Liver (tissue), 9 donors: ENCODE measurements around the gene ANKDD1A. TPM values are rescaled to one million over a fixed set of nuclear protein-coding genes. Genes with fewer than 3 reads are reported as not detected.

ENCODE experiments used
- DNase-seq: peaks from one replicate; pipeline ENCODE4 v3.0.0-alpha.2; 2017; ENCODE audit warnings: low spot score
- H3K27ac ChIP-seq, 2 donors: one replicate each; pipeline ENCODE4 v1.7.0; 2013; ENCODE audit warnings: inconsistent platforms in 2 of 2, low read length in 2 of 2, control low read depth in 1 of 2, low read depth in 1 of 2, mild to moderate bottlenecking in 1 of 2
- H3K27me3 ChIP-seq, 4 donors: one replicate each; pipeline versions ENCODE4 v1.6.1 to v1.7.0; 2013; ENCODE audit warnings: low read length in 3 of 4, inconsistent platforms in 1 of 4, mild to moderate bottlenecking in 1 of 4, moderate library complexity in 1 of 4; ENCODE audit not compliant: control insufficient read depth in 4 of 4, insufficient read depth in 4 of 4
- H3K36me3 ChIP-seq, 4 donors: one replicate each; pipeline versions ENCODE4 v1.6.1 to v1.7.0; 2013; ENCODE audit warnings: low read length in 3 of 4, mild to moderate bottlenecking in 3 of 4, low read depth in 1 of 4, moderate library complexity in 1 of 4; ENCODE audit not compliant: control insufficient read depth in 4 of 4, insufficient read depth in 3 of 4
- H3K4me1 ChIP-seq, 4 donors: one replicate each; pipeline versions ENCODE4 v1.6.1 to v1.7.0; 2013; ENCODE audit warnings: low read length in 3 of 4, mild to moderate bottlenecking in 3 of 4, moderate library complexity in 1 of 4; ENCODE audit not compliant: control insufficient read depth in 4 of 4, insufficient read depth in 4 of 4
- H3K4me3 ChIP-seq, 3 donors: one replicate each; pipeline versions ENCODE4 v1.6.1 to v1.7.0; 2013; ENCODE audit warnings: low read length in 3 of 3, control low read depth in 1 of 3, low read depth in 1 of 3, mild to moderate bottlenecking in 1 of 3
- H3K9ac ChIP-seq, 2 donors: one replicate each; pipeline ENCODE4 v1.7.0; 2013; ENCODE audit warnings: low read length in 2 of 2, mild to moderate bottlenecking in 2 of 2, moderate library complexity in 2 of 2, control low read depth in 1 of 2, low read depth in 1 of 2
- H3K9me3 ChIP-seq, 4 donors: one replicate each; pipeline versions ENCODE4 v1.6.1 to v1.7.0; 2013; ENCODE audit warnings: low read length in 3 of 4; ENCODE audit not compliant: control insufficient read depth in 4 of 4
- CTCF ChIP-seq: fragments of 150-350 bp; IDR thresholded peaks from 2 replicates; pipeline ENCODE4 v1.5.1; 2017; ENCODE audit warnings: improper control_type of control experiment, low read depth, low read length; ENCODE audit not compliant: missing input control
- FOXA1 ChIP-seq: IDR thresholded peaks from 2 replicates; pipeline ENCODE4 v1.6.1; 2016; ENCODE audit warnings: antibody characterized with exemption
- FOXA2 ChIP-seq: IDR thresholded peaks from 2 replicates; pipeline ENCODE4 v1.6.1; 2016; ENCODE audit warnings: antibody characterized with exemption
- GABPA ChIP-seq, 2 donors: IDR thresholded peaks in 1 of 2; conservative IDR thresholded peaks in 1 of 2; 2 replicates each; pipeline ENCODE4 v1.6.1; 2016; ENCODE audit warnings: antibody characterized with exemption in 2 of 2, mild to moderate bottlenecking in 1 of 2, moderate library complexity in 1 of 2
- JUND ChIP-seq, 2 donors: IDR thresholded peaks; 2 replicates each; pipeline ENCODE4 v1.6.1; 2016; ENCODE audit warnings: antibody characterized with exemption in 2 of 2
- MAX ChIP-seq: IDR thresholded peaks from 2 replicates; pipeline ENCODE4 v1.6.1; 2016; ENCODE audit warnings: antibody characterized with exemption
- NR2F2 ChIP-seq: IDR thresholded peaks from 2 replicates; pipeline ENCODE4 v1.6.1; 2016; ENCODE audit warnings: antibody characterized with exemption
- SP1 ChIP-seq: IDR thresholded peaks from 2 replicates; pipeline ENCODE4 v1.6.1; 2018; ENCODE audit warnings: antibody characterized with exemption, mild to moderate bottlenecking
- TAF1 ChIP-seq: conservative IDR thresholded peaks from 2 replicates; pipeline ENCODE4 v1.6.1; 2016; ENCODE audit warnings: antibody characterized with exemption, mild to moderate bottlenecking
- YY1 ChIP-seq: IDR thresholded peaks from 2 replicates; pipeline ENCODE4 v1.6.1; 2016; ENCODE audit warnings: antibody characterized with exemption, mild to moderate bottlenecking
- ZBTB33 ChIP-seq: IDR thresholded peaks from 2 replicates; pipeline ENCODE4 v1.6.1; 2016; ENCODE audit warnings: antibody characterized with exemption
- WGBS: extraction: QIAGEN DNeasy Blood & Tissue Kit; methylation state at CpG from one replicate; pipeline ENCODE4 v1.1.7; 2013; 5-methylcytosine and 5-hydroxymethylcytosine counted together
- polyA plus RNA-seq, 2 donors: library from polyadenylated mRNA; stranded (reverse) in 1 of 2; unstranded in 1 of 2; fragments of 200-250 nt in 1 of 2; fragments of >200 nt in 1 of 2; fragmentation: Nextera tagmentation in 1 of 2; extraction: Ambion mirVana in 1 of 2; gene quantifications; one replicate each; pipeline versions ENCODE4 v1.2.1 to v1.2.3, GENCODE V29; 2013 to 2015
- total RNA-seq, 2 donors: library from RNA; depleted of rRNA; stranded (reverse); fragments of >200 nt; gene quantifications; one replicate each; pipeline ENCODE4 v1.2.3, GENCODE V29; 2014
- donor health status: healthy.
- donor health status: healthy.
- donor health status: healthy.
- donor health status: healthy.
- donor health status: healthy.

Gene ANKDD1A
- total and polyA plus RNA-seq, 4 donors = 0.32 to 1.0 (median 0.59) TPM

- Histone ChIP-seq H3K9ac (no peak overlapping the region), H3K27ac (no peak overlapping the region), H3K4me1 (no peaks in the 10 kb centered on the region), H3K9me3 (no peaks in the 10 kb centered on the region), H3K36me3 (no peaks in the 10 kb centered on the region), H3K27me3 (no peaks in the 10 kb centered on the region), H3K4me3 (no peak overlapping the region)
- WGBS = 73% methylated on average over 9 of the region's 9 CpGs
- TF ChIP-seq ZBTB33 (no peak), MAX (no peak), FOXA2 (no peak), YY1 (no peak), GABPA (IDR thresholded peaks at IDR 0.05 in 1 of 2, conservative IDR thresholded peaks at IDR 0.05 in 1 of 2) (no peak), CTCF (no peak), SP1 (no peak), FOXA1 (no peak)
- DNase-seq = no peak
Measured at GRCh38 chr15:64948916-64949315, 37.2 kb downstream of the ANKDD1A start.

GRCh38 chr15:64949383-64950186, 37.9 kb downstream of the ANKDD1A start:
- H3K27ac ChIP-seq = no peak overlapping the region
- no peaks in the 10 kb centered on the region for H3K36me3 ChIP-seq
- no peak overlapping the region for H3K4me3 ChIP-seq
- H3K9ac ChIP-seq = no peak overlapping the region
- no peaks in the 10 kb centered on the region for H3K27me3 ChIP-seq
- H3K9me3 ChIP-seq = no peaks in the 10 kb centered on the region
- no peak for TF ChIP-seq TAF1
- no peak for DNase-seq
- no peaks in the 10 kb centered on the region for H3K4me1 ChIP-seq
- WGBS = 97% methylated on average over 11 of the region's 11 CpGs

GRCh38 chr15:64950888-64951287, 39.2 kb downstream of the ANKDD1A start:
- Histone ChIP-seq H3K4me1 (no peaks in the 10 kb centered on the region), H3K9me3 (no peaks in the 10 kb centered on the region), H3K27ac (no peak overlapping the region), H3K36me3 (peaks cover 4 to 9% (median 7%) of the 10 kb centered on the region in 4 donors), H3K9ac (no peak overlapping the region), H3K27me3 (no peaks in the 10 kb centered on the region), H3K4me3 (no peak overlapping the region)
- no peak for DNase-seq
- WGBS = 75% methylated on average over 6 of the region's 6 CpGs
- no peak for TF ChIP-seq NR2F2
- no peak for TF ChIP-seq YY1
- no peak for TF ChIP-seq SP1
- TF ChIP-seq ZBTB33 = no peak
- TF ChIP-seq JUND (IDR thresholded peaks at IDR 0.05) = no peak
- no peak for TF ChIP-seq TAF1
- no peak for TF ChIP-seq FOXA1
- no peak for TF ChIP-seq CTCF
